ENCODE data around the gene KCNT2.
A peak's percentile ranks its signal among the peaks of the same experiment; 100 is the strongest.
"Not testable (repeated sequence)": the region's sequence is repeated elsewhere in the genome, so short reads cannot be mapped to it uniquely, and the experiment has no call there.

KCNT2 gene

DNA sequence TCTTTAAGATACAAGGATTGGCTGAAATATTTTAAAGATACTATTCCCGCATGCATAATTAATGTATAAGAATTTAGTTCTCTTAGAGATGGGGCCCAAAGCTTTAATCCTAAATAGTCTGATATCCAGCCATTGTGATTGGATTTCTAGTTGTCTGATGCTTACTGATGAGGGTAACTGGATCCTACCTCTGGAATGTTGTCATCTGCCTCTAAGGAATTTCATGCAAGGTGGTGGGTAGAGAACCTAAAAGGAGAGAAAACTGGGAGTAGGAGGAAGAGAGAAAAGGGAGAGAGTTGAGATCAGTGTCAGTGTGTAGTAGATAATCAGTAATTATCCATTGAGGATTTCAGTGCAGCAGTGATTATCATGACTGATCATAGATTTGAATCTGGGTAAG is 295.5 kb downstream of the KCNT2 start:
- DNase-seq (ENCODE audit: low spot score): no peak

DNA sequence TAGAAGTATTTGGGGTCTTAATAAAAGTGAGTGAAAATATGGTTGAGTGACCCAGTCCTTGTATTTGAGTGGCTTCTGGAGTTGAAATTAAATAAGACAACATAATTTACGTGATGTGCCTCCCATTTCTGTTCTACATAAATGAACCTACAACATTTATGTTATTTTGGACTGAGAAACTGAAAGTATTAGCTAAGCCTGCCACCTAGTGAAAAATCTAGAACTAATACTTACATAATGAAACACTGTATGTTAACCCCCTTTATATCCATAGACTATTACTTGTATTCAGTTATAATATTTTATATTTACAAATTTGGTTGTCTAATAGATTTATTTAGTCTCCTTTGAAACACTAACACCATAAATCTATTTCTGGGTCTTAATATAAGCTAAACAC is 298.9 kb downstream of the KCNT2 start:
- DNase-seq (ENCODE audit: low spot score): peak; percentile 5

DNA sequence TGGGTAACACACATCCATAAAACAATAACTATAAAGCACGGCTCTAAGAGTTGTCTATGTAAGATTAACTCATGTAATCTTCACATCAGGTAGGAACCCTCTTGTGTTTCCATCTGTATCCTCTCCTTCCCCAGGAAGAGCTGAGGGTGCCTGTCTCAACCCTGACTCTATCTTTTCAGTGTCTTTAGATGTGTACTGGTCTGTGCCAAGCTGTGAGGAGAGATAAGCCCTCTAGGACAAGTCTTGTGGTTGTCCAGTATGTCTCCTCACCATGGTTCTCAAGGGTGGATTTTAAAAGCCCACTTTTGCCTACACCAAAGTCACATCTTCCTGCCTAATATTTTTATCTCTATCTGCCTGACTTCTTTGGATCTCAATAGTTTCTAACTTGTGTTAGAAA is 300.1 kb downstream of the KCNT2 start:
- no peak for DNase-seq (ENCODE audit: low spot score)

DNA sequence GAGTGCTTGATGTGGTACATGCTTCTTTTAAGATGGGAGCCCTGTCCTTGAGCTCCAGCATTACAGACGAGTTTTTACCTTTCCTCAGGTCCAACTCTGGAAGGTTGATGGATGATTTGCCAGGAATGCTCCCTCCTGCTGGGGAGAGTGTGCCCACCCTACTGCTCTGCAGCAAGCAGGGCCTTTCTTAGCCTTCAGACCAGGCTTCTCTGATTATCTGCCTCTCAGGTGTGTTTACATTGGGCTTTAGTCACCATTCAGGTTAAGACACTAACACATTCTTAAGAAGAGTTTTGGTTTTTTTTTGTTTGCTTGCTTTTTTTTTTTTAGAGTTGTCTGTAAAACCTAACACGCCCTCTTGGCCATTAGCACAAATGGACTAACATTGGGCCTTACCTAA is 301.8 kb downstream of the KCNT2 start:
- DNase-seq (ENCODE audit: low spot score): no peak

DNA sequence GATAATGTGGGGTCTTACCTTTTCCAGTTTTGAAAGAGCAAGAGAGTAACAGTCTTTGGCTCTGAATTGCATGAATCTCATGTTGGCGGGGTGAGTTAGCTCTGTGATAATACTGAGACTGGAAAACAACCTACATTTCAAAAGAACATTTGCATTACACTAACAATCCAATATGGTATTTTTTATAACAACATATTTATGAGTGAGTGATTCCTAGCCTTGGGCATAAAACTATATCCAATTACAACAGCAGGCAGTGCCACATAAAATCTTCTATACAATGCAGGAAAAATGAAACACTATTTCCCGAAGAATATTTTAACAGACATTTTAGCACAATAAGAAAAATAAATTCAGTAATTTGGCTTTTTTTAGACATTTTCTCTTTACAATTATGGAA is 303.0 kb downstream of the KCNT2 start:
- no peak for DNase-seq (ENCODE audit: low spot score)

DNA sequence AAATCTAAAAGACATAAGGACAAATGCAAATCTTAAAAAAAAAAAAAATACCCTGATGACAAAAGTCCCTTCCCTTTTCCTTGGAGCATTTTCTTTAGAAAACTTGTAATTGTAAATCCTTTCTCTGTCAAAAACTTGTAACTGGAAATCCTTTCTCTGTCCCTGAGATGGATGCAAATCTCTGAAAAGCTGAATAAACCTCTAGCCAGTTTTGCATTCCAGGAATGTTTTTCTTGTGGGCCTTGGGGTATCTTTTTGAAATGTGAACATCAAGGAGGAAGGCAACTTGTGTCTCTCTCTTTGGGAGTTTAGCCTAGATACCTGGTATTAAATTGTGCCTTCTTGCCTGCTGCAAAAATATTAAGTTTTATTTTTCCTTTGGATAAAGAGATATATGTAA is 305.3 kb downstream of the KCNT2 start:
- DNase-seq (ENCODE audit: low spot score): no peak

DNA sequence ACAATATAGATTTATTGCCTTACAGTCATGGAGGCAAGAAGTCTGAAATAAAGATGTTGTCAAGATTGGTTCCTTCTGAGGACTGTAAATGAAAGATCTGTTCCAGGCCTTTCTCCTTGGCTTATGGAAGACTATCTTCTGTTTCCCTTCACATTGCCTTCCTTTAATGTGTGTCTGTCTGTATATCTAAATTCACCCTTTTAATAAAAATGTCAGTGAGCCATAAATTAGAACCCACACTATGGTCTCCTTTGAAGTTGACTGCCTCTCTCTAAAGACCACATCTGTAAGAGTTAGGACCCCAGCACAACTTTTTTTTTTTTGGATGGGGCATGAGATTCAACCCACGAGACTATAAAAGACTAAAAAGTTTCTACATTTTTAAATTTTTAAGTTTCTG is 305.8 kb downstream of the KCNT2 start:
- DNase-seq (ENCODE audit: low spot score): no peak

DNA sequence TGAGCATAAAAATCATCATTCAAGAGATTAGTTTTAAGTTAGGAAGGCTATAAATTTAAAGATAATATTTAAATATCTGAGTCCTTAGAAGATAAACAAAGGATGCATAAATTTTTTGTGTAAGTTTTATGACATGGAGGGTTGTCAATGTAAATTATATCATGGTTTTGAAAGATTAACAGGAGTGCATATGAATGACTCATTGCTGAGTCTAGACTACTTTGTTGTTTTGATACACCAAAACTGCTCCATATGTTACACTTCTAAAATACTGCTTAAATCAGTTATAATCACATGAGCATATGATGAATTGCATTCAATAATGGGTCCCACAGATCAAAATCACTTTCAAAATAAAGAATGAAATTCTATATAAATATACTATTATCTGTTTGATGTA is 312.5 kb downstream of the KCNT2 start:
- no peak for DNase-seq (ENCODE audit: low spot score)

DNA sequence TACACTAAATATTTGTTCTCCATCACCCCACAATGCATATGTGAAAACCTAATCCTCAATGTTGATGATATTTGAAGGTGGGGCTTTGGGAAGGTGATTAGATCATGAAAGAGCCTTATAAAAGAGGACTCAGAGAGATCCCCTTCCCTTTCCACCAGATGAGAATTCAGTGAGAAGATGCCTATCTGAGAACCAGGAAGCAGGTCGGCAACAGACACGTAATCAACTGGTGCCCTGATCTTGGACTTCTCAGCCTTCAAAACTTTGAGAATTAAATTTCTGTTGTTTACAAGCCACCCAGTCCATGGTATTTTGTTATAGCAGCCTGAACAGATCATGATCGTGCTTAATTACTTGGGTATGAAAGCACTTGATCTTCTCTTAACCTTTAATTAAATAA is 329.4 kb downstream of the KCNT2 start:
- no peak for DNase-seq (ENCODE audit: low spot score)

DNA sequence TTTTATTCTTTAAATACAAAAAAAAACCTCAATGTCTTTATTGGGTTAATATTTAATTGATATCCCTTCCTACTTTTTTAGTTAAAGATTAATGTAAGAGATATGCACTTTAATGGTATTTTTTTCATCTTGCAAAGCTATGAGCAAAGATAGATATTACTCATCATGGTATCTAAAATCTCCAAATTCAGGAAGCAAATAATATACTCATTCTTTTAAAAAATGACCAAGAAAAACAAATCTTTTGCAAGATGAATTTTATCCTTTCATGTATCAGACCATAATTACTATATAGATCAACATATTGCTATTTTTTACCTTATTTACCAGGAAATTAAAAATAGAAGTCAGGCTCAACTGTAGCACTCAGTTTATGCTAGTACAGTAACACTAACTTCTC is 330.4 kb downstream of the KCNT2 start:
- DNase-seq (ENCODE audit: low spot score): no peak

DNA sequence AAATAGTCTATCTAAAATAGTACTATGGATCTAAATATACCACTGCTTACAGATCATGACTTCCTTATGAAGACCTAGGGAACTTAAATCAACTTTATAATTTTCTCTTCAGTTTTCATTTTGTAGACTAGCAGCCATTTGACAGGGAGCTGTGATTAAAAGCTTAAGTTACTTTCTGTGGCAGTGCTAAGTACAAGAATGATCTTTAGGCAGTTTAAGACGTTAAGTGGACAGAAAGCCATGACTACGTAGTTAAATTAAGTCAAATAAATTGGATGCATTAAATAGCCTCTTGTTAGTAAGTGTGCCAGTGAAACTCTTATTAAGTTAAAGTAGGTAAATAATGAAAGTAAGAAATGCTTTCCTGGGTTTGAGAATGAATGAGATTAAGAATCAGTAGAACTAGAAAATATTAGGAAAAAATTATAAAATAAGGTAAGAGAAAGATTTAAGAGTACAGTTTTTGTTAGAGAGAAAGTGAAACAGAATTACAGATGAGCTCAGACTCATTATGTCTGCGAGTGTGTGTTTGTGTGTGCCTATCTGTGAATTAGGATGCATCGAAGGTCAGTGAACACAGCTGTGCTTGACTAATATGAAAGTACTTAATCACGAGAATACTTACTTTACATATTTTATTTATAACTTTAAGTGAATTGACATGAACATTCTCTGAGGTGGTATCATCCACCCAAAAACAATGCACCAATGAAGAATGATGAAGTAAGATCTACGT is 336.9 kb downstream of the KCNT2 start:
- DNase-seq (ENCODE audit: low spot score): no peak

DNA sequence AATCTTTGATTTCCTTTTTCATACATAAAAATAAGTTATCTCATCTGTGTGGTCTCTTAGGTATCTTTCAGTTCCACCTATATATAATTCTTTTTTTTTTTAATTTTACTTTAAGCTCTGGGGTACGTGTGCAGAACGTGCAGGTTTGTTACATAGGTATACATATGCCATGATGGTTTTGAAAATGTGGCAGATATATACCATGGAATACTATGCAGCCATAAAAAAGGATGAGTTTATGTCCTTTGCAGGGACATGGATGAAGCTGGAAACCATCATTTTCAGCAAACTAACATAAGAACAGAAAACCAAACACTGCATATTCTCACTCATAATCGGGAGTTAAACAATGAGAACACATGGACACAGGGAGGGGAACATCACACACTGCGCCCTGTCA is 345.2 kb downstream of the KCNT2 start:
- not testable (repeated sequence) for DNase-seq (ENCODE audit: low spot score)

DNA sequence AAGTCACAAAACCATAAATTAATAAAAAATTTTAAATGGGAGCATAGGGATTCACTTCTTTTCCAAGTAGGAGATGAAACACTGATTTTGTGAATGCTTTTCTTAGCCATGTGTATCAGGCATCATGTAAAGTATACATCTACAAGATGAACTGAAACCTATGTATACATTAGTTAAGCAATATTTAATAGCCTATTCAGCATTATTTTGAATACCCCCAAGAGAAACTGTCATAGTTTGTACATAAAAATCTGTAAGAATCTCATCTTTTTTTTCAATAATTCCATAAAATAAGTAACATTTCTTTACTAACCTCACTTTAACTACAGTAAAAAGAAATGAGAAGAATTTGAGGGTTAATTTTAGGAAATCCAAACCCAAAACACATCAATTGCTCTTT is 348.0 kb downstream of the KCNT2 start:
- no peak for DNase-seq (ENCODE audit: low spot score)

DNA sequence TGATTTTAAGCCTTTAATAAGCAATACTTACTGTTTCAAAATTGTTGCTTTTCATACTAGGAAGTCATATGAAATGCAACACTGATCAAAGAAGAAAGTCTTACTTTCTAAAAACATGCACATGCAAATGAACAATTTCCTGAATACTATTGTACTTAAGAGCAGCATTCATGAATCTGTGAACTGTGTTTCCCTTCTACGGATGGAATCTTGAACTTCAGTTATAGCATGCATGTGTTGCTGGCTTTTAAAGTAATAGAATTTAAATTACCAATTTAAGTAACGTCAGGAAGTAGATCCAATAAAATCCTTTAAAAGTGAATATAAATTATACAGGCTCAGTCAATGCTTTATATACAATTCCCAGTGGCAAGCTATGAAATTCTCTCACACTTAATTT is 348.9 kb downstream of the KCNT2 start:
- no peak for DNase-seq (ENCODE audit: low spot score)

DNA sequence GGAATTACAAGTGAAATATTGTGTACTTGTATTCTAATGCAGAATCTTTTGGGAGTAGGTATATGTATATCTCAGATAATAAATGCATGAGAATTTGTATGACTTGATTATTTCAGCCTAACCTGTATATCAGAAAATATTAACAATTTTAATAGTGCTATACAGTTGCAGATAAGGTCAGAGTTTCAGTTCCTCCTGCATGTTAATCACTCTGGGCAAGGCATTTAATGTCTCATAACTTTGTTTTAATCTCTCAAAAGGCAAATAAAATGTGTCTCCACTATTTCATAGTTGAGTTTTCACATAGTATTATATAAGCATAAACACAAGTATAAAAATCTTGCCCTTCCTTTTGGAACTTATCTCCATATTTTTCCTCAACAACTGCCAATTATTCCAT is 352.5 kb downstream of the KCNT2 start:
- DNase-seq (ENCODE audit: low spot score): no peak

DNA sequence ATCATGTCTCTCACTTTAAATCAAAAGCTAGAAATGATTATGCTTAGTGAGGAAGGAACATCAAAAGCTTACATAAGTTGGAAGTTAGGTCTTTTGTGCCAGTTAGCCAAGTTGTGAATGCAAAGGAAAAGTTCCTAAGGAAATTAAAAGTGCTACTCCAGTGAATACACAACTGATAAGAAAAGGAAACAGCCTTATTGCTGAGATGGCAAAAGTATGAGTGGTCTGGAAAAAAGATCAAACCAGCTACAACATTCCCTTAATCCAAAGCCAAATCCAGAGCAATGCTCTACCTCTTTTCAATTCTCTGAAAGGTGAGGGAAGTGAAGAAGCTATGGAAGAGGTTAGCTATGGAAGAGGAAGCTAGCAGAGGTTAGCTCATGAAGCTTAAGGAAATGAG is 378.7 kb downstream of the KCNT2 start:
- DNase-seq (ENCODE audit: low spot score): no peak

DNA sequence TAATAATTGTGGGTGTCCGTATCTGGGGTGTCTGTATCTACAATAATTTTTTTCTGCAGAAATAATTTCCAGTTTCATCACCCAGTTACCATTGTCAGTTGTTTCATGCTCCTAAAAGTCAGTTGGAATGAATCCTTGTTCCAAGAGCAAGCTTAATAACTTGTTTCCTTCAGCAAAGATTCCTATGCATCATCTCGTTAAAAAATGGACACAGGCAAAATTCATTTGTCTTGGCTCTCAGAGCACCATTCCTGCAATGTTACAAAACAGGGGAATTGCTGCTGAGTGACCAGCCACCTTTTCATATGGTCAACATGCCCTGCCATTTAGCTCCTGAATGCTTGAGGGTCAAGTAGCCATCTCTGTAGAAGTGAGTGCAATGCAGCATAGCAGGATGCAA is 393.4 kb downstream of the KCNT2 start:
- DNase-seq (ENCODE audit: low spot score): no peak

DNA sequence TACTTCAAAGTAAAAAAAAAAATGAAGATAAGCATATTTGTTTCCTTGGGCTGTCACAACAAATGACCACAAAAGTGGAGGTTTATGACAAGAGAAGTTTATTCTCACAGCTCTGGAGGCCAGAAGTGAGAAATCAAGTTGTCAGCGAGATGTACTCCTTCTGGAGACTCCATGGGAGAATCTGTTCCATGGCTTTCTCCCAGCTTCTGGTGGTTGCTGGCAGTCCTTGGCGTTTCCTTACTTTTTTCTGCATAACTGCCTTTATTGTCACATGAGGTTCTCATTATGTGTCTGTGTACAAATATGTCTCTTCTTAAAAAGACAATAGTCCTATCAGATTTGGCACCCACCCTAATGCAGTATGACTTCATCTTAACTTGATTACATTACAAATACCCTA is 398.3 kb downstream of the KCNT2 start:
- no peak for DNase-seq (ENCODE audit: low spot score)

DNA sequence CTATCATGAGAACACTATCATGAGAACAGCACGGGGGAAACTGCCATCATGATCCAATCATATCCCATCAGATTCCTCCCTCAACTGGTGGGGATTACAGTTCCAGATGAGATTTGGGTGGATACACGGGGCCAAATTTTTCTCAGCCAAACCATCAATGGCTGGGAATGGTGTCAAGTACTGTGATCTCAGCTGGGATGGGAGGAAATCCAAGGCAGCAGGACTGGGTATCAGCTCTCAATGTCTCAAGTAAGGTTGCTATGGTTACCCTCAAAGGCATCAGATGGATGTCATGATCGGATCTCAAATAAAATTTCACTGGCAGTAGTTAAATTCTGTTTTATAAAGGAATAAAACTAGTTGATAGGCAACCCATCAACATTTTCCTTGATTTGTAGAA is 399.0 kb downstream of the KCNT2 start:
- DNase-seq (ENCODE audit: low spot score): no peak

DNA sequence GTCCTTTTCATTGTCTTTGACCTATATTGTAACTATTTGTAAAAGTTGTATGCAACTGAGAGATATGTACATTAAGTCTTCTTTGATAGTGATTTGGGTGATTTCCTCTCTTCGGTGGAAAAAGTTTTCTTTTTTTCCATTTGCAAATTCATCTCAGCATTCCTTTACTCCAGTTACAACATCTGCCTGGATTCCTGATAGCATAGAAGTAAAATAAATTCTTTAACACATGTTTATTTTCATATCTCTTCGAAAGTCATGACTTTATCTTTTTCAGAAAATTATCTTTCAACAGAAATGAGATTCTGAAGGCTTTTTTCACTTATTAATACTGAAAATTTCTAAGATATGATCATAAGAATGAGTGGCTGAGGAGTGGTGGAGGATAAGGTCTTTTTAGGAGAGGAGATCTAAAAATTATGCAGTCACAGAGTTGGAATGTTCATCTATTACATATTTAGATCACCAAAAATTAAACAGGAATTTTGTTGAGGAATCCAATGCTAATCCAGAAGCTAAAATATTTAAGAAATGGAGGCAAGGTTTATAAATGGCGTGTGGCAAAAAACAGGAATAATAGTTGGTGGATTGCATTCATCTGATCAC is 400.5 kb downstream of the KCNT2 start:
- DNase-seq (ENCODE audit: low spot score): no peak

DNA sequence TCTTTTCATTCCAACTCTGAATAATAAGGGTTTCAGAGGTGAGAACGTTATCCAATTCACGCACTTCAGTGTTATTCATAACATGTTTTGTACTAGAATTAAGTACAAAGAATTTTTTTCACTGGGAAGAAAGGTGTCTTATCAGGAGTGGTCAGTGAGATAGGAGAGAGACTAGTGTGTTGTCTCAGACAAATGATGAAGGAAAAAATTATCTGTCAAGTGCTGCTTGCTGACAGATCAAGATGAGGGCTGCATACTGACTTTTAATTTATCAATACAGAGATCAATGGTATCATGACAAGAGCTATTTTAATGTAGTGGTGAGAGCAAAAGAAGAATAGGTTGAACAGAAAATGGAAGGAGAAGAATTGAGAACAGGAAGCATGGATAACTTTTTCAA is 402.4 kb downstream of the KCNT2 start:
- DNase-seq (ENCODE audit: low spot score): no peak

DNA sequence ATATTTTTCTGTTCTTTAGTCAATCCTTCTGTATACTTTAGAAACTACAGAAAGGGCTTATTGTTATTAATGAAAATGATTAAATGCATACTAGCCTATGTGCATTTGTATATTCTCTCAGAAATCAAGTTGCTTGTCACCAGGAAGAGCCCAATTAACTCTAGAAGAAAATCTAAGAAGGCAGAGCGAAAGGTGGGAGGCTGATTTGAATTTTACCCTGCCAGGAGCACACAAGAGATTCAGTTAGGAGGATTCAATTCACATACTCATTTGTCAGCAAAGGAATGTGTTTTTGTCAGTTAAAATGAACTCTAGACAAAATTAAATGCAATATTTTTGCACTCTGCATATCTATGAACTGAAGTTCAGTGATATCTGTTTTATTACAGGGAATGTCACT is 411.8 kb downstream of the KCNT2 start:
- no peak for DNase-seq (ENCODE audit: low spot score)

DNA sequence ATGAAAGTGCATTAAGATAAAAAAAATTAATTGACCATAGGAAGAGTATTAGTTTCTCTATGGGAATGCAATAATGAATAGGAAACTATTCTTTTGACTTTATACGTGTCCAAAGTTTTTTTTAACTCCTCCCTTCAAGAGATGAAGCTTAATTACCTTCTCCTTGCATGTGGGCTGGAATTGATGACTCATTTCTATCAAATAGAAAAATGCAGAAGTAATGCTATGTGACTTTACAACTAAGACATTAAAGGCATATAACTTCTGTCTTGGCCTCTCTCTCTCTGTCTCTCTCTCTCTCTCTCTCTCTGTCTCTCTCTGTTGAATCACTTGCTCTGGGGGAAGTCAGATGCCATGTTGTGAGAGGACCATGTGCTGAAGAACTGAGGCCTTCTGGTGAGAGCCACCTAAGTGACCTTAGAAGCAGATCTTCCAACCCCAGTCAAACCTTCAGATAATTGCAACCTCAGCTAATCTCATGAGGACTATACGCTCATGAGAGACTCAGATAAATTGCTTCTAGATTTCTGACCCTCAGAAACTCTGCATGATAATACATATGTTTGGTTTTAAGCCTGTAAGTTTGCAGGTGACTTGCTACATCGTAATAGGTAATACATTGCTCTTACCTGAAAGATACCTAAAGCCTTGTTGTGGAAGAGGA is 414.2 kb downstream of the KCNT2 start:
- no peak for DNase-seq (ENCODE audit: low spot score)

DNA sequence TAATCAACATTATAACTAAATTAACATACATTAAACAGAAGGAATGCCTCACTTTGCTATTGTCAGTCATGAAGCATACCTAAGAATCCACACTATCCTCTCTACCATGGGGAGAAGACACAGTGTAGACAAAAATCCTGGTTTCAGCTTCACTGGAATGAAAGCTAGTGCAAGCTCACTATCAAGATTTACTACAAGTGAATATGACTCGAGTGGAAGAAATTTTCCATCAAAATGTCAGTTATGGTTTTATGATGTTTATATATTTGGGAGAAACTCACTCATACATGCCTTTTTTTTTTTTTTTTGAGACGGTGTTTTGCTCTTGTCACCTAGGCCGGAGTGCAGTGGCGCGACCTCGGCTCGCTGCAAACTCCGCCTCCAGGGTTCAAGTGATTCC is 424.3 kb downstream of the KCNT2 start:
- no peak for DNase-seq (ENCODE audit: low spot score)
